NCI-H82 treated with DMSO at 0.1 percent for 48 hours (cell line): ENCODE measurements around the gene ZNF135.

Experiments used
- DNase-seq: peaks from one replicate; lab custom pipeline; 2025; ENCODE audit not compliant: unreplicated experiment; lab: John Stamatoyannopoulos, UW

Gene ZNF135

GRCh38 chr19:58089846-58090245 lies 30.8 kb downstream of the ZNF135 start:
- no peak for DNase-seq

GRCh38 chr19:58091251-58091995 lies 32.3 kb downstream of the ZNF135 start:
- DNase-seq, result no peak

- DNase-seq, result no peak
Observed at GRCh38 chr19:58093071-58093470, 34.0 kb downstream of the ZNF135 start.

- no peak for DNase-seq
Observed at GRCh38 chr19:58095328-58095727, 36.2 kb downstream of the ZNF135 start.

GRCh38 chr19:58096884-58097283 lies 37.8 kb downstream of the ZNF135 start:
- DNase-seq, result no peak

- no peak for DNase-seq
Observed at GRCh38 chr19:58097349-58097748, 38.3 kb downstream of the ZNF135 start.

GRCh38 chr19:58097781-58098681 lies 38.9 kb downstream of the ZNF135 start, which contains the start of gene ZSCAN18:
TSS of gene ZSCAN18 (minus strand) at chr19:58098231. CDS start at chr19:58090267, 7,964 bp downstream.
- peak; percentile 91 for DNase-seq

- no peak for DNase-seq
Observed at GRCh38 chr19:58098682-58098998, 39.6 kb downstream of the ZNF135 start.

GRCh38 chr19:58107778-58108545 lies 48.9 kb downstream of the ZNF135 start:
- no peak for DNase-seq

- no peak for DNase-seq
Observed at GRCh38 chr19:58108546-58108817, 49.4 kb downstream of the ZNF135 start.

GRCh38 chr19:58117841-58118575 lies 58.9 kb downstream of the ZNF135 start:
- no peak for DNase-seq

- DNase-seq, result no peak
Observed at GRCh38 chr19:58118979-58119733, 60.1 kb downstream of the ZNF135 start.
